Activated B cell treated with CpG ODN at 0.5 μM for 24 hours (primary cell): ENCODE measurements around the gene TERB1. TPM values are rescaled to one million over a fixed set of nuclear protein-coding genes. Genes with fewer than 3 reads are reported as not detected.

Experiments used
- ATAC-seq: fragments of 200-7000 bp; cut with Tn5 transposase; one replicate; pipeline ENCODE4 v1.10.0; 2021; ENCODE audit warnings: low read depth, mild to moderate bottlenecking, moderate library complexity
- CTCF ChIA-PET: fragments of 350-600 bp; sonication (Branson Sonifier 250); formaldehyde crosslinking; loops from one replicate; lab custom pipeline; 2021; ENCODE audit warnings: antibody characterized with exemption; lab: Charles Lee
- POLR2A ChIA-PET: fragments of 350-600 bp; sonication (Branson Sonifier 250); formaldehyde crosslinking; loops from one replicate; lab custom pipeline; 2021; ENCODE audit warnings: antibody characterized with exemption; lab: Charles Lee
- DNase-seq: peaks from one replicate; pipeline ENCODE4 v3.0.0; 2022
- H3K27ac Mint-ChIP-seq: one replicate; pipeline ENCODE4 v1.8.0; 2020; ENCODE audit warnings: mixed read lengths
- H3K27me3 Mint-ChIP-seq: one replicate; pipeline ENCODE4 v1.8.0; 2021; ENCODE audit warnings: mixed read lengths
- H3K36me3 Mint-ChIP-seq: one replicate; pipeline ENCODE4 v1.8.0; 2021; ENCODE audit warnings: low read depth, mixed read lengths
- H3K4me1 Mint-ChIP-seq: one replicate; pipeline ENCODE4 v1.8.0; 2021; ENCODE audit warnings: mixed read lengths
- H3K4me3 Mint-ChIP-seq: one replicate; pipeline ENCODE4 v1.8.0; 2020; ENCODE audit warnings: mild to moderate bottlenecking, mixed read lengths
- H3K9me3 Mint-ChIP-seq: one replicate; pipeline ENCODE4 v1.8.0; 2020; ENCODE audit warnings: mixed read lengths
- intact Hi-C: fragments of 100-400 bp; cut with micrococcal nuclease; formaldehyde crosslinking; loops from one replicate; pipeline ENCODE4 v1.15.1; 2024
- total RNA-seq: library from RNA; stranded (reverse); gene quantifications from 2 replicates; pipeline ENCODE4 v1.2.3, GENCODE V29; 2022
- TF ChIP-seq, protein P1 (sequence below): fragments of 200-600 bp; IDR thresholded peaks from one replicate; pipeline ENCODE4 v1.8.0; 2022; ENCODE audit warnings: antibody characterized with exemption, mild to moderate bottlenecking

TERB1 gene
- total RNA-seq, 1 donor from 2014 or later: not detected

- TF ChIP-seq, protein P1, sequence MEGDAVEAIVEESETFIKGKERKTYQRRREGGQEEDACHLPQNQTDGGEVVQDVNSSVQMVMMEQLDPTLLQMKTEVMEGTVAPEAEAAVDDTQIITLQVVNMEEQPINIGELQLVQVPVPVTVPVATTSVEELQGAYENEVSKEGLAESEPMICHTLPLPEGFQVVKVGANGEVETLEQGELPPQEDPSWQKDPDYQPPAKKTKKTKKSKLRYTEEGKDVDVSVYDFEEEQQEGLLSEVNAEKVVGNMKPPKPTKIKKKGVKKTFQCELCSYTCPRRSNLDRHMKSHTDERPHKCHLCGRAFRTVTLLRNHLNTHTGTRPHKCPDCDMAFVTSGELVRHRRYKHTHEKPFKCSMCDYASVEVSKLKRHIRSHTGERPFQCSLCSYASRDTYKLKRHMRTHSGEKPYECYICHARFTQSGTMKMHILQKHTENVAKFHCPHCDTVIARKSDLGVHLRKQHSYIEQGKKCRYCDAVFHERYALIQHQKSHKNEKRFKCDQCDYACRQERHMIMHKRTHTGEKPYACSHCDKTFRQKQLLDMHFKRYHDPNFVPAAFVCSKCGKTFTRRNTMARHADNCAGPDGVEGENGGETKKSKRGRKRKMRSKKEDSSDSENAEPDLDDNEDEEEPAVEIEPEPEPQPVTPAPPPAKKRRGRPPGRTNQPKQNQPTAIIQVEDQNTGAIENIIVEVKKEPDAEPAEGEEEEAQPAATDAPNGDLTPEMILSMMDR: no peak
- CTCF ChIA-PET: interaction anchor here (0.9 to 1.5 kb wide), 6 partner anchors 11 to 346 kb away, joined by 3 to 4 read pairs (median 3); partner anchors contain the start of gene NAE1
- H3K4me3 Mint-ChIP-seq: peak within 1 kb of the TSS; percentile 88
- intact Hi-C loops: loop anchor here (1.0 to 2.0 kb wide), 6 partner anchors 55 to 231 kb away; partner anchors contain the start of genes CMTM3, CMTM4 and NAE1
- no peaks in the 10 kb centered on the region for H3K9me3 Mint-ChIP-seq
- peaks cover 7% of the 10 kb centered on the region for H3K27me3 Mint-ChIP-seq
- peak; percentile 92 for DNase-seq
- POLR2A ChIA-PET: interaction anchor here (0.6 kb wide), 1 partner anchor 501 kb away, joined by 3 read pairs; no protein-coding TSS in a partner anchor
- H3K4me1 Mint-ChIP-seq: peaks cover 34% of the 10 kb centered on the region
- peaks cover 28% of the 10 kb centered on the region for H3K36me3 Mint-ChIP-seq
- peak; percentile 96 for ATAC-seq
- peak within 1 kb of the TSS; percentile 87 for H3K27ac Mint-ChIP-seq
Observed at GRCh38 chr16:66751303-66751991, 49.9 kb downstream of the TERB1 start, which contains the start of gene DYNC1LI2. Gene DYNC1LI2, minus strand, starts transcription at chr16:66751609. Its CDS starts 18 bp downstream, at chr16:66751591.

DNA sequence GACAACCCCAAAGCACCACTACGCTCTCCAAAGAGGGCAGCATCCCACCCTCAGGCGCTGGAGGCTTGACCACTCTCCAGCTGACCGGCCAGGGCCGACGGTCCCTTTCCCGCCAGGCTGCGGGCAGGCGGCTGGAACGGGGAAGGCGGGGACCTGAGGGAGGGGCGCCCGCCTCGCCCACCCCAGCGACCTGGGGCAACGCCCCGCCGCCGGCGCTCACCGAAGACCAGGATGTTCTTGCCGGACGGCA is 50.4 kb downstream of the TERB1 start:
- Mint-ChIP-seq H3K27me3 (peaks cover 7% of the 10 kb centered on the region), H3K4me3 (peak overlapping the region; percentile 88), H3K4me1 (peaks cover 36% of the 10 kb centered on the region), H3K27ac (peak overlapping the region; percentile 76), H3K9me3 (no peaks in the 10 kb centered on the region), H3K36me3 (peaks cover 32% of the 10 kb centered on the region)
- TF ChIP-seq, protein P1: no peak
- CTCF ChIA-PET: interaction anchor here (1.3 to 1.5 kb wide), 2 partner anchors 11 to 54 kb away, joined by 3 to 4 read pairs; no protein-coding TSS in a partner anchor
- intact Hi-C loops: loop anchor here (1.0 to 2.0 kb wide), 6 partner anchors 55 to 230 kb away; partner anchors contain the start of genes CMTM3, CMTM4 and NAE1
- POLR2A ChIA-PET: interaction anchor here (0.6 kb wide), 1 partner anchor 501 kb away, joined by 3 read pairs; no protein-coding TSS in a partner anchor
- no peak for DNase-seq
- no peak for ATAC-seq

DNA sequence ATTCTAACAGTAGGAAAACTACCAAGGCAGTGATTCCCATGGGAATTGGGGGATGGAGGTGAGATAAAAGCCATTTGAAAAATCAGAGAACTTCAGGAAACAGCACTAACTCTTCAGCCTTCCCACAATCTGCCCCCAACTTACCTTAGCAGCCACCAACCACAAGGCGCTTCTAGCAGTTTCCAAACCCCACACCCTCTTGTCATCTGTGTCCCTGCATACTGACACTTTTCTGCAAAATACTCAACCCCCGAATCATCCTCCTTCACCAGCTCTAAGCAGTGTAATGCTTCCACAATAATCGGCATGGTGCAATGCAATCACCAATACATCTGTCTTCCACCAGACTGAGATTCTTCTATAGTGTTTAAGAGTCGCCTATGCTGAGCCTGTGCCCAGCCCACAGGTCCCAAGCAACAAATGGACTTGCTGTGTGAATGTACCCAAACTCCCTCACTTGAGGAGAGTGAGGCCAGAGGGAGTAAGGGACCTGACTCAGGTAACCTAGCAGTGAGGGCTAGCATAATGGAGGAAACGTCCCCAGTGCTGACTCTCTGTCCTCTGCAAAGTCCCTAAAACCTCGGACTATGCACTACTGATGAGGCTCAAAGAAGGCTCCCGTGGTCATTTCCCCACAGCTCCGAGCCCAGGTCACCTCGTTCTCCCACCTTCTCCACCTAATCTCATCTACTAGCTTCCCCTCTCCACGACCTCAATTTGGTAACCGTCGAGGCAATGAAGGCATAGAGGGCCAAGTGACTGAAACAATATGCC is 50.9 kb downstream of the TERB1 start:
- no peak for DNase-seq
- ChIA-PET CTCF (interaction anchor here (1.3 to 1.5 kb wide), 2 partner anchors 10 to 53 kb away, joined by 3 to 4 read pairs; no protein-coding TSS in a partner anchor), POLR2A (no interaction called here)
- H3K4me1 Mint-ChIP-seq: peaks cover 36% of the 10 kb centered on the region
- peaks cover 33% of the 10 kb centered on the region for H3K36me3 Mint-ChIP-seq
- intact Hi-C loops: loop anchor here (1.0 to 2.0 kb wide), 6 partner anchors 54 to 230 kb away; partner anchors contain the start of genes CMTM3, CMTM4 and NAE1
- ATAC-seq: no peak
- H3K27ac Mint-ChIP-seq: peak overlapping the region; percentile 76
- no peaks in the 10 kb centered on the region for H3K9me3 Mint-ChIP-seq
- peak overlapping the region; percentile 88 for H3K4me3 Mint-ChIP-seq
- TF ChIP-seq, protein P1: no peak
- peaks cover 7% of the 10 kb centered on the region for H3K27me3 Mint-ChIP-seq

DNA sequence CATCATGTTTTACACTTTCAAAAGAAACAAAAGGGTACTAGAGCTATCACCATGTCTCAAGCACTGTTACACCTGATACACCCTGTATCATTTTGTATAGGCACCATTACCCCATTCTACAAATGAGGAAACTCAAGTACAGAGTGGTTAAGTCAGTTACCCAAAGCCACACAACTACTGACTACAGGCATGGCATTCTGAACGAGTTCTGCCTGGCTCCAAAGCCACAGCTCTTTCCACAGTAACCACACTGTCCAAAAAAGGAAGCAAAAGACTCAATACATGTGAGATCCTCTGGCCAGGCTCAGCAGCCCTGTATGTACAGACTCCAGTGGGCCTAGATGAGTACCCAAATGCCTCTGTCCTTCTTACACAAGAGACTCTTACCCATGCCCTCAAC is 54.7 kb downstream of the TERB1 start:
- Mint-ChIP-seq H3K9me3 (no peaks in the 10 kb centered on the region), H3K4me3 (no peak overlapping the region), H3K4me1 (peaks cover 29% of the 10 kb centered on the region), H3K27me3 (no peaks in the 10 kb centered on the region), H3K36me3 (peaks cover 58% of the 10 kb centered on the region), H3K27ac (no peak overlapping the region)
- DNase-seq: no peak
- POLR2A ChIA-PET: interaction anchor here (0.5 kb wide), 1 partner anchor 12 kb away, joined by 8 read pairs; no protein-coding TSS in a partner anchor
- ATAC-seq: no peak
- intact Hi-C loops: no loop called here
- CTCF ChIA-PET: no interaction called here
- TF ChIP-seq, protein P1: no peak
